Iris pigment epithelial cell (primary cell): ENCODE data around the gene ZPLD1.

Source experiments
- DNase-seq: peaks from one replicate; pipeline ENCODE4 v3.0.0-alpha.2; 2011; ENCODE audit warnings: low read depth

ZPLD1 gene

GRCh38 chr3:102528727-102529126 lies 93.9 kb downstream of the ZPLD1 start:
- DNase-seq = no peak
